HFFc6 (cell line): ENCODE results near the gene GSTT2. TPM values are rescaled to one million over a fixed set of nuclear protein-coding genes. Genes with fewer than 3 reads are reported as not detected.

Experiments used
- DNase-seq: peaks from one replicate; pipeline ENCODE4 v3.0.0-alpha.2; 2018
- H3K27ac Mint-ChIP-seq: 2 replicates; pipeline ENCODE4 v1.8.0; 2020; ENCODE audit warnings: mild to moderate bottlenecking, mixed read lengths
- H3K27me3 Mint-ChIP-seq: 2 replicates; pipeline ENCODE4 v1.8.0; 2021; ENCODE audit warnings: mild to moderate bottlenecking, moderate library complexity, mixed read lengths; ENCODE audit not compliant: insufficient read depth
- H3K36me3 Mint-ChIP-seq: 2 replicates; pipeline ENCODE4 v1.8.0; 2021; ENCODE audit warnings: low read depth, mixed read lengths
- H3K4me1 Mint-ChIP-seq: 2 replicates; pipeline ENCODE4 v1.8.0; 2020; ENCODE audit warnings: low read depth, mixed read lengths
- H3K4me3 Mint-ChIP-seq: 2 replicates; pipeline ENCODE4 v1.8.0; 2020; ENCODE audit warnings: mild to moderate bottlenecking, moderate library complexity, mixed read lengths
- H3K9me3 Mint-ChIP-seq: 2 replicates; pipeline ENCODE4 v1.8.0; 2020; ENCODE audit warnings: mild to moderate bottlenecking, mixed read lengths
- CTCF ChIP-seq: fragments of 200-600 bp; sonication (generic); IDR thresholded peaks from 2 replicates; pipeline ENCODE4 v1.5.0; 2021; ENCODE audit warnings: antibody characterized with exemption, mild to moderate bottlenecking
- total RNA-seq, 6 experiments: library from RNA; stranded (reverse); fragmentation: NEBNext Ultra II Directional; extraction: Animal tissue kit (Norgen Biotek cat#: 25700); gene quantifications; 2 replicates in 1 of 6; 3 replicates in 5 of 6; pipeline ENCODE4 v1.2.3, GENCODE V29; 2021

GSTT2 gene
- total RNA-seq, 6 experiments from 2014 or later, result 0.38 to 0.64 (median 0.43) TPM; not detected in 1

- no peaks in the 10 kb centered on the region for H3K9me3 Mint-ChIP-seq
- no peak overlapping the region for H3K4me3 Mint-ChIP-seq
- no peak for DNase-seq
- no peak for TF ChIP-seq CTCF
- H3K27ac Mint-ChIP-seq, result no peak overlapping the region
- H3K36me3 Mint-ChIP-seq, result no peaks in the 10 kb centered on the region
- H3K4me1 Mint-ChIP-seq, result no peaks in the 10 kb centered on the region
- no peaks in the 10 kb centered on the region for H3K27me3 Mint-ChIP-seq
Observed at GRCh38 chr22:24030186-24030702, 50.3 kb downstream of the GSTT2 start.

Other genes with a start within 250 kb of the GSTT2 start
- gene ZNF70, start 229.0 kb upstream of the GSTT2 start, total RNA-seq, result 1 to 10 TPM; 6.0 to 7.0 (median 6.4) TPM
- under 1 TPM in 2 of 6 experiments, not detected in 4; 0.33 to 0.57 TPM for gene VPREB3, start 225.7 kb upstream of the GSTT2 start, total RNA-seq
- gene C22orf15, start 217.1 kb upstream of the GSTT2 start, total RNA-seq, result 1 to 10 TPM in 3 of 6 experiments, under 1 TPM in 3; 0.48 to 4.0 (median 1.1) TPM
- 100 to 1,000 TPM in 4 of 6 experiments, 10 to 100 TPM in 2; 89.3 to 117 (median 106) TPM for gene CHCHD10, start 212.2 kb upstream of the GSTT2 start, total RNA-seq
- 1 to 10 TPM; 1.7 to 3.6 (median 2.7) TPM for gene MMP11, start 207.3 kb upstream of the GSTT2 start, total RNA-seq
- gene SMARCB1, start 193.2 kb upstream of the GSTT2 start, total RNA-seq, result 100 to 1,000 TPM in 1 of 6 experiments, 10 to 100 TPM in 5; 91.5 to 101 (median 97.3) TPM
- under 1 TPM; 0.21 to 0.88 (median 0.40) TPM for gene DERL3, start 141.1 kb upstream of the GSTT2 start, total RNA-seq
- gene SLC2A11, start 122.3 kb upstream of the GSTT2 start, total RNA-seq, result 10 to 100 TPM in 4 of 6 experiments, 1 to 10 TPM in 2; 8.9 to 13.2 (median 10.5) TPM
- 100 to 1,000 TPM; 625 to 741 (median 699) TPM for gene MIF, start 85.8 kb upstream of the GSTT2 start, total RNA-seq
- 10 to 100 TPM; 31.4 to 39.2 (median 34.1) TPM for gene GSTT2B, start 18.9 kb upstream of the GSTT2 start, total RNA-seq
- gene DDTL, start 13.2 kb upstream of the GSTT2 start, total RNA-seq, result under 1 TPM; 0.26 to 0.66 (median 0.47) TPM
- 100 to 1,000 TPM in 4 of 6 experiments, 10 to 100 TPM in 2; 96.1 to 120 (median 108) TPM for gene DDT, start 5.7 kb upstream of the GSTT2 start, total RNA-seq
- gene GSTT4, start 25.3 kb downstream of the GSTT2 start, total RNA-seq, result not detected
- gene CABIN1, start 31.2 kb downstream of the GSTT2 start, total RNA-seq, result 10 to 100 TPM; 39.0 to 54.1 (median 48.0) TPM
- gene SUSD2, start 201.4 kb downstream of the GSTT2 start, total RNA-seq, result under 1 TPM; 0.11 to 0.24 (median 0.19) TPM